ENCODE data around the gene PLEKHM2. TPM values are rescaled to one million over a fixed set of nuclear protein-coding genes. Genes with fewer than 3 reads are reported as not detected.

PLEKHM2 gene
- total and polyA plus RNA-seq, 12 donors = 63.7 to 106 (median 76.7) TPM

- Histone ChIP-seq H3K4me3 (no peak overlapping the region), H3K36me3 (peaks cover 0 to 78% (median 33%) of the 10 kb centered on the region in 9 donors), H3K9me3 (no peaks in the 10 kb centered on the region), H3K4me1 (peaks cover 0 to 24% (median 12%) of the 10 kb centered on the region in 9 donors), H3K27ac (no peak overlapping the region), H3K27me3 (no peaks in the 10 kb centered on the region)
- intact Hi-C loops (cut with DNase I) = loop anchor here in 2 of 10 donors (5.0 to 10.0 kb wide), 2 partner anchors 65 to 82 kb away; partner anchors contain the start of gene TMEM82 (in 1 of the 2)
- WGBS, 2 donors = 94% methylated on average over 3 of the region's 3 CpGs
- DNase-seq (no peak), ATAC-seq (no peak)
- TF ChIP-seq CTCF (IDR thresholded peaks at IDR 0.05) = no peak
Measured at GRCh38 chr1:15660151-15660550, 24.0 kb upstream of the PLEKHM2 start.

GRCh38 chr1:15662477-15662876 lies 21.6 kb upstream of the PLEKHM2 start:
- intact Hi-C loops (cut with DNase I) = loop anchor here in 2 of 10 donors (5.0 to 10.0 kb wide), 2 partner anchors 62 to 80 kb away; partner anchors contain the start of gene TMEM82 (in 1 of the 2)
- Histone ChIP-seq H3K27me3 (no peaks in the 10 kb centered on the region), H3K27ac (peak overlapping the region in 3 of 10 donors; percentile 10 to 42 (median 17)), H3K4me3 (no peak overlapping the region), H3K36me3 (peaks cover 0 to 54% (median 33%) of the 10 kb centered on the region in 9 donors), H3K9me3 (no peaks in the 10 kb centered on the region), H3K4me1 (peaks cover 0 to 15% (median under 1%) of the 10 kb centered on the region in 9 donors)
- DNase-seq (no peak), ATAC-seq (peak in 5 of 8 donors; percentile 61 to 92 (median 77))
- 22 to 38% methylated on average over 2 of the region's 2 CpGs for WGBS, 2 donors
- no peak for TF ChIP-seq CTCF (IDR thresholded peaks at IDR 0.05)

- WGBS, 2 donors = 96 to 98% methylated on average over 3 of the region's 3 CpGs
- no peak for TF ChIP-seq CTCF (IDR thresholded peaks at IDR 0.05)
- H3K36me3 ChIP-seq = peaks cover 0 to 40% (median 29%) of the 10 kb centered on the region in 9 donors
- H3K27ac ChIP-seq = no peak overlapping the region
- no peak for DNase-seq
- H3K4me3 ChIP-seq = no peak overlapping the region
- H3K9me3 ChIP-seq = no peaks in the 10 kb centered on the region
- ATAC-seq = no peak
- peaks cover 0 to 24% (median 8%) of the 10 kb centered on the region in 9 donors for H3K4me1 ChIP-seq
- intact Hi-C loops (cut with DNase I) = loop anchor here in 2 of 10 donors (5.0 to 10.0 kb wide), 2 partner anchors 61 to 78 kb away; partner anchors contain the start of gene TMEM82 (in 1 of the 2)
- no peaks in the 10 kb centered on the region for H3K27me3 ChIP-seq
Measured at GRCh38 chr1:15663925-15664324, 20.2 kb upstream of the PLEKHM2 start.

GRCh38 chr1:15667362-15667761 lies 16.8 kb upstream of the PLEKHM2 start:
- Histone ChIP-seq H3K4me3 (no peak overlapping the region), H3K36me3 (peaks cover 0 to 6% (median 0%) of the 10 kb centered on the region in 9 donors), H3K27ac (no peak overlapping the region), H3K27me3 (no peaks in the 10 kb centered on the region), H3K4me1 (peaks cover 0 to 20% (median 8%) of the 10 kb centered on the region in 9 donors), H3K9me3 (no peaks in the 10 kb centered on the region)
- ATAC-seq = peak in 2 of 8 donors; percentile 35 to 56
- no peak for TF ChIP-seq CTCF (IDR thresholded peaks at IDR 0.05)
- WGBS, 2 donors = 65 to 67% methylated on average over 7 of the region's 7 CpGs
- no peak for DNase-seq
- intact Hi-C loops (cut with DNase I) = loop anchor here in 1 of 10 donors (10.0 kb wide), 1 partner anchor 57 kb away; no protein-coding TSS in a partner anchor
